ACC112 (cell line): ENCODE results near the gene MORN5.
"Not testable (repeated sequence)": the region's sequence is repeated elsewhere in the genome, so short reads cannot be mapped to it uniquely, and the experiment has no call there.

ENCODE experiments used
- H2AFZ ChIP-seq: fragments of 200-600 bp; sonication (generic); one replicate; pipeline ENCODE4 v1.6.0; 2017; ENCODE audit warnings: antibody characterized with exemption, low read length; ENCODE audit not compliant: unreplicated experiment
- H3K27ac ChIP-seq: fragments of 200-600 bp; sonication (generic); 2 replicates; pipeline ENCODE4 v1.5.1; 2014; ENCODE audit warnings: low read depth, mild to moderate bottlenecking, antibody characterized with exemption, low read length, moderate library complexity
- H3K27me3 ChIP-seq: fragments of 200-600 bp; sonication (generic); 2 replicates; pipeline ENCODE4 v1.6.1; 2014; ENCODE audit warnings: mild to moderate bottlenecking, antibody characterized with exemption, low read length, moderate library complexity, mixed read lengths; ENCODE audit not compliant: insufficient read depth
- H3K36me3 ChIP-seq: fragments of 200-600 bp; sonication (generic); 2 replicates; pipeline ENCODE4 v1.6.1; 2016; ENCODE audit warnings: mild to moderate bottlenecking, antibody characterized with exemption, low read length, moderate library complexity, mixed read lengths; ENCODE audit not compliant: insufficient read depth
- H3K4me1 ChIP-seq: fragments of 200-600 bp; sonication (generic); one replicate; pipeline ENCODE4 v1.6.1; 2016; ENCODE audit warnings: low read length, mixed read lengths; ENCODE audit not compliant: insufficient read depth, unreplicated experiment, control insufficient read depth
- H3K4me3 ChIP-seq: fragments of 200-600 bp; sonication (generic); 2 replicates; pipeline ENCODE4 v1.5.1; 2014; ENCODE audit warnings: mild to moderate bottlenecking, low read depth, low read length
- H3K79me2 ChIP-seq: fragments of 200-600 bp; sonication (generic); one replicate; pipeline ENCODE4 v1.6.0; 2016; ENCODE audit warnings: low read length; ENCODE audit not compliant: control insufficient read depth, unreplicated experiment, insufficient read depth

The MORN5 gene

DNA sequence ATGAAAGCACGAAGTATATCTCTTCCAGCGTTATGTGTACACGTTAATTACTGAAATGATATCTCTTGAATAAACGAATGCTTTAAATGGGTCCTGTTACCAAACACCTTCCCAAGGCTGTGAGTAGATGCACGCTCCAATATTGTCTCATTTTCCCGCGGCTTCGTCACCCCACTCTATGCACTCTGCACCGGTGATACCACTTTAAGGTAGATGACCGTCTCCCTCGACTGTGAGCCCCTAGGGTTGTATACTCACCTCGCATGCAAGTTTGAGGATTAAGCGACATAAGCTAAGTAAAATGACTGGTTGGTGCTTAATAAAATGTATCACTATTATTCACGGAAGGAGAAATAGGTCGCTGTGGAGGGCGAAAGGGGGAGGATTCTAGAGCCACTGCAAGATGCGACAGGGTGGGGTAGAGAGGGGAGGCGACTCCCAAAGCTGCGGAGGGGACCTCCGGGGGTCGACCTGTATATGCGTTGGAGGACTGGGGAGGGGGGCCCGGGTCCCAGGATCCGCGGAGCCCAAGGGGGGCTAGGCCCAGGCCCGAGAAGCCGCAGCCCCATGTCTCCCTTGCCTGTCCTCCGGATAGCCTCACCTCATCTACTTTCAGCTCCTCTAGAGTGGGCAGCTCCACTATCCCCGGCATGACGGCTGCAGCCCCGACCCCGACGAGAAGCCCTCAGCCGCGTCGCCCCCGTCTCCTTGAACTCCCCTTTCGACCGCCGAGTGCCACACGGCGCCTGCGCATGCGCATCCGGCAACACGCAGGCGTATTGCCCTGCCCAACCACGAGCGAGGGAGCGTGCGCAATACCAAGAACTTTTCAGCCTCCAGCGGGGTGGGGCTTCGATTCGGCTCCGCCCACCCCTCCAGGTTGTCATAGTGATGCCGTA, at the start of gene MORN5, which contains the start of gene NDUFA8:
Gene MORN5, plus strand, starts transcription at position 883 of the 899 bp plus-strand sequence. CDS start 65 bp downstream, outside the sequence.
Gene NDUFA8, minus strand, starts transcription at position 754 of the 899 bp plus-strand sequence. Its CDS starts 102 bp downstream, at position 652.
- peaks cover 40% of the 10 kb centered on the region for H3K79me2 ChIP-seq
- peaks cover 13% of the 10 kb centered on the region; the same call in 1 of the 2 replicates for H3K27me3 ChIP-seq
- no peaks in the 10 kb centered on the region for H3K36me3 ChIP-seq
- peak within 1 kb of the TSS; percentile 85 for H2AFZ ChIP-seq
- H3K4me3 ChIP-seq, result peak within 1 kb of the TSS; percentile 91
- H3K27ac ChIP-seq, result no peak within 1 kb of the TSS
- H3K4me1 ChIP-seq, result peaks cover 5% of the 10 kb centered on the region

- Histone ChIP-seq H3K27ac (no peak overlapping the region), H3K4me3 (no peak overlapping the region), H3K4me1 (no peaks in the 10 kb centered on the region), H3K79me2 (no peaks in the 10 kb centered on the region), H3K36me3 (no peaks in the 10 kb centered on the region), H2AFZ (no peak overlapping the region), H3K27me3 (peaks cover 16% of the 10 kb centered on the region)
Observed at GRCh38 chr9:122110100-122110833, 49.4 kb upstream of the MORN5 start.

DNA sequence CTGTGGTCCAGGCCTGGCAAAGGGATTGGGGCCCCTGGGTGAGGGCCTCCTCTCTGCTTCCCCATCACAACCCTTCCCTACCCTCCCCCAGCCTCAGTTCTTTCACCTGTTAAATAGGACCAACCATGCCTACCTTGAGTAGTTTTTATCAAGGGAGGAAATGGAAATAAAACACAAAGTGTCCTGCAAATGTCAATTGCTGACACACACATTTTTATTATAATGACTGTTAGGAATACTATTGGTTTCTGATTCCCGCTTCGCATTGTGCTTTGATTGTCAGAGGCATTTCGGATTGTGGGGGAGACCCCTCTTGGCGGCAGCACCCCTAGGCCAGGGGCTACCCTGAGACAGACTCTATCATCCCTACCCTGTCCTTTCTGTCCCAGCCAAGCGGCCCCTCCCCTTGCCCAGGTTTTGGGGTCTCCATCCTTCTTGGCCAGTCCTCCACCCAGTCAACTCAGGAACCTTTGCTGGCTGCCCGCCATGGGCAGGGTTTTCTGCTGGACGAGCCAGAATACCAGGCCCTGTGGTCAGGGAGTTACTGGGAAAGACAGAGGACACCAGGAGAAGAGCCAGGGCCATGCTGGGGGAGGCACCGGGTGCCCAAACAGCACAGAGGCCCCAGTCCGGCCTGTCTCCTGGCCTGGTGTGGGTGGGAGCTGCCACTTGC, 48.2 kb upstream of the MORN5 start:
- no peaks in the 10 kb centered on the region for H3K36me3 ChIP-seq

GRCh38 chr9:122112238-122112637, 47.5 kb upstream of the MORN5 start:
- H3K27ac ChIP-seq, result no peak overlapping the region
- peaks cover 18% of the 10 kb centered on the region for H3K27me3 ChIP-seq
- H2AFZ ChIP-seq, result no peak overlapping the region
- H3K36me3 ChIP-seq, result no peaks in the 10 kb centered on the region
- H3K4me3 ChIP-seq, result no peak overlapping the region
- H3K4me1 ChIP-seq, result no peaks in the 10 kb centered on the region
- no peaks in the 10 kb centered on the region for H3K79me2 ChIP-seq

More for the DNA sequence above, 48.2 kb upstream of the MORN5 start:
- Histone ChIP-seq H3K27me3 (peaks cover 18% of the 10 kb centered on the region), H3K27ac (no peak overlapping the region), H2AFZ (no peak overlapping the region), H3K4me3 (no peak overlapping the region), H3K79me2 (no peaks in the 10 kb centered on the region), H3K4me1 (no peaks in the 10 kb centered on the region)

DNA sequence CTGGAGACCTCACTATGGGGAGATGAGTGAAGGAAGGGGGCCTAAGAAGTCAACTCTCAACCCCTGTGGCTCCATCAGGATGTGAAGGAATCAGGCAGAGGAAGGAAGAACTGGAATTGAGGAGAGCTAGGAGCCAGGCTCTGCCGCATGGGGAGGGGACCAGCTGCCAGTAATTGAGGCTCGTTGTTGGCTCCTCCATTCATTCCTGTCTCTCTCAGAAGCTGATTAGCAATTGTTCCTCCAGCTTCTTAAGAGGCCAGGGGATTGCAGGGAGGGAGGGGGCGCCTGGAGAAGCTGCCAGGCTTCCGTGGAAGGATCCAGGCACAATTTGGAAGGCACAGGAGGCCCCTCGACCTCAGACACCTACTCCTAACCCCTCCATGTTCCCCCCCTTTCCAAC, 46.1 kb upstream of the MORN5 start:
- H3K27ac ChIP-seq, result no peak overlapping the region
- H3K4me1 ChIP-seq, result no peaks in the 10 kb centered on the region
- H2AFZ ChIP-seq, result no peak overlapping the region
- H3K36me3 ChIP-seq, result no peaks in the 10 kb centered on the region
- no peak overlapping the region for H3K4me3 ChIP-seq
- no peaks in the 10 kb centered on the region for H3K79me2 ChIP-seq
- peaks cover 18% of the 10 kb centered on the region for H3K27me3 ChIP-seq

DNA sequence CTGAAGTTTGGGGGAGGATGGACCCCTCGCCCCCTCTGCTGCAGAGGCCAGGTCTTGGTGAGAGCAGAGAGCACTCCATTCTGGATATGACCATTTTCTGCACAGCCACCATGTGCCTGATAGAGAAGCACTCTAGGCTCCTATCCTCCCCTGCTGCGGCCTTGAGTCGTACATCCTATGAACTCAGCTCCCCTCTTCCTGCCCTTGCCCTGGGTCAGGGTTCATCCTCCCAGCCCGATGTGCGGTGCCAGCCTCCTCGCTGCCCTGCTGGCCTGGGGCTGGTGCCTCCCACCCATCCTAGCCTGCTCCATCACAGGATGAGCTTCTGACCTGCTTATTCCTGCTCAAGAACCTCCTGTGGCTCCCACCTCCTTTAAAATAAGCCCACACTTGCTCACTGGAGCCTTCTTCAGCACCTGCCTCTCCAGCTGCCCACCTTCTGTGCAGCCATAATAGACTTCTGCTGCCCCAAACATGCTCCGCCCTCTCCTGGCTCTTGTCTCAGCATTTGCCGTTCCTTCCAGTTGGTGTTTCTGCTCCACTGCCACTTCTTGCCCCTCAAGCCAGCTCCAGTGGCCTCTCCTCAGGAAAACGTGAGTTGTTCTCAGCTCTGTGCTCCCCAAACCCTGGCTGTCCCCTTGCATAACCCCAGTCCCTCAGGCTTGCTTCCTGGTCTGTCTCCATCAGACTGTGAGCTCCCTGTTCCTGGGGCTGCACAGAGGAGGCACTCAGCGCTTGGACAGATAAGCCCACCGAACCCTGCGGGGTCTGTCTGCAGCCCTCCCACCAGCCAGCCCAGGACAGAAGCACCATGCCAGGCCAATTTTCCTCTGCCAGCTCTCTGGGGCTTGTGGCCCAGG, 44.3 kb upstream of the MORN5 start:
- H3K4me1 ChIP-seq, result no peaks in the 10 kb centered on the region
- no peak overlapping the region for H2AFZ ChIP-seq
- no peak overlapping the region for H3K4me3 ChIP-seq
- H3K36me3 ChIP-seq, result no peaks in the 10 kb centered on the region
- peaks cover 18% of the 10 kb centered on the region for H3K27me3 ChIP-seq
- H3K27ac ChIP-seq, result no peak overlapping the region
- H3K79me2 ChIP-seq, result no peaks in the 10 kb centered on the region

DNA sequence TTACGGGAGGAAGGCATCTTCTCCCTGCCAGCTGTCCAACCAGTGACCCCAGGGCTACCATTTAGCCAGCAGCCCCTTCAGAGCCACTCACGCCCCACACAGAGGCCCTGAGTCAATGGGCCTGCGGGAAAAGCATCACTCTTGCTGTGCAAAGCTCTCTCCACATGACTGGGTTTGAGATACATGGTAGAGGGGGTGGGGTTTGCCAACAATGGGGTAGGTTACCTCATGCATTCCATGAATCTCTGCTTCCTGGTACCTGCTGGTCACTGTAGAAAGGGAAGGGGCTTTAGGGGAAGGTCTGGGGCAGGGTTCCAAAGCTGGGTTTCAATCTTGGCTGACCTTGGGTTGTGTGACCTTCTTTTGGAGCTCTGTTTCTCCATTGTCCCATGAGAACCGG, 43.7 kb upstream of the MORN5 start:
- H3K4me1 ChIP-seq, result no peaks in the 10 kb centered on the region
- H2AFZ ChIP-seq, result no peak overlapping the region
- H3K27ac ChIP-seq, result no peak overlapping the region
- no peaks in the 10 kb centered on the region for H3K79me2 ChIP-seq
- peaks cover 18% of the 10 kb centered on the region for H3K27me3 ChIP-seq
- H3K4me3 ChIP-seq, result no peak overlapping the region
- no peaks in the 10 kb centered on the region for H3K36me3 ChIP-seq

DNA sequence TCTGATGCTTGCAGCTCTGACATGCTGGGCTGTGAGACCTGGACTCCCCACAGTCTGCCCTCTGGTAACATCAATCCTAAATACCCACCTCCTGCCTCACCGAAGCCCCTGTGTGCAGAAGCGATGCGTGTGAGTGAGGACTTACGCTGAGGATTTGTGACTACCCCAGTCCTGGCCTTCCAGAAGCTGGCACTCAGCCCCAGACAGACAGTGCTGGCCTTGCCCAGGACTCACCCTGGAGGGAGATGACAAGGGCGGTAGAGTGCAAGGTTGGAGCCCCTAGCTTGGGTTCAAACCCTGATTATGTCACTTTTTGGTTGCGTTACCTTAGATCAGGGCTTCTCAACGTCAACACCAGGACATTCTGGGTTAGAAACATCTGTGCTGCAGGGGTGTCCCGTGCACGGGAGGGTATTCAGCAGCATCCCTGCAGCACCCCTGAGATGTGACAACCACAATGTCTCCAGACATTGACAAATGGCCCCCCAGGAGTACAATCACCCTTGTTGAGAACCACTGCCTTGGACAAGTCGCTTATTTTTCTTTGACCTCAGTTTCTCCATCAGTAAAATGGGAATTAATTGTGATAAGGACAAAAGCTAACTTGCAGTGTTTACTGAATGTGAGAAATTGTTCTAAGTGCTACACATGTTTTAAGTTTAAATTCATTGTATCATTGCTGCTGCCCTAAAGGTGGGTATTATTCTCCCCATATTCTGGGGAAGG, 43.1 kb upstream of the MORN5 start:
- Histone ChIP-seq H2AFZ (no peak overlapping the region), H3K27ac (no peak overlapping the region), H3K4me1 (no peaks in the 10 kb centered on the region), H3K79me2 (no peaks in the 10 kb centered on the region), H3K27me3 (peaks cover 18% of the 10 kb centered on the region), H3K4me3 (no peak overlapping the region), H3K36me3 (no peaks in the 10 kb centered on the region)

DNA sequence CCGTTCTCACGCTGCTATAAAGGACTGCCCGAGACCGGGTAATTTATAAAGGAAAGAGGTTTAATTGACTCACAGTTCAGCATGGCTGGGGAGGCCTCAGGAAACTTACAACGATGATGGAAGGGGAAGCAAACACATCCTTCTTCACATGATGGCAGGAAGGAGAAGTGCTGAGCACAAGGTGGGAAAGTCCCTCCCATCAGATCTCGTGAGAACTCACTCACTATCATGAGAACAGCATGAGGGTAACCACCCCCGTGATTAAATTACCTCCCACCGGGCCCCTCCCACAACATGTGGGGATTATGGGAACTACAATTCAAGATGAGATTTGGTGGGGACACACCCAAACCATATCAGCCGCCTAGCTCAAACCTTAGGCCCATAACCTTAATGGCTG, 42.5 kb upstream of the MORN5 start:
- not testable (repeated sequence) for H3K27ac ChIP-seq, H3K4me1 ChIP-seq, H2AFZ ChIP-seq, H3K79me2 ChIP-seq, H3K36me3 ChIP-seq, H3K4me3 ChIP-seq
- peaks cover 18% of the 10 kb centered on the region for H3K27me3 ChIP-seq
